Uterus (tissue), 2 donors: ENCODE measurements around the gene TFEB.

ENCODE experiments used
- CTCF ChIP-seq, 4 experiments: fragments of 200-600 bp in 2 of 4; fragments of 450-650 bp in 2 of 4; sonication (generic) in 2 of 4; IDR thresholded peaks; one replicate each; pipeline ENCODE4 v1.5.1; 2016 to 2019; ENCODE audit warnings: antibody characterized with exemption in 4 of 4, mild to moderate bottlenecking in 2 of 4, moderate library complexity in 1 of 4
- POLR2A ChIP-seq, 2 donors: fragments of 450-650 bp; IDR thresholded peaks; one replicate each; pipeline ENCODE4 v1.6.1; 2016; ENCODE audit warnings: antibody characterized with exemption in 2 of 2, mild to moderate bottlenecking in 1 of 2, moderate library complexity in 1 of 2

DNA sequence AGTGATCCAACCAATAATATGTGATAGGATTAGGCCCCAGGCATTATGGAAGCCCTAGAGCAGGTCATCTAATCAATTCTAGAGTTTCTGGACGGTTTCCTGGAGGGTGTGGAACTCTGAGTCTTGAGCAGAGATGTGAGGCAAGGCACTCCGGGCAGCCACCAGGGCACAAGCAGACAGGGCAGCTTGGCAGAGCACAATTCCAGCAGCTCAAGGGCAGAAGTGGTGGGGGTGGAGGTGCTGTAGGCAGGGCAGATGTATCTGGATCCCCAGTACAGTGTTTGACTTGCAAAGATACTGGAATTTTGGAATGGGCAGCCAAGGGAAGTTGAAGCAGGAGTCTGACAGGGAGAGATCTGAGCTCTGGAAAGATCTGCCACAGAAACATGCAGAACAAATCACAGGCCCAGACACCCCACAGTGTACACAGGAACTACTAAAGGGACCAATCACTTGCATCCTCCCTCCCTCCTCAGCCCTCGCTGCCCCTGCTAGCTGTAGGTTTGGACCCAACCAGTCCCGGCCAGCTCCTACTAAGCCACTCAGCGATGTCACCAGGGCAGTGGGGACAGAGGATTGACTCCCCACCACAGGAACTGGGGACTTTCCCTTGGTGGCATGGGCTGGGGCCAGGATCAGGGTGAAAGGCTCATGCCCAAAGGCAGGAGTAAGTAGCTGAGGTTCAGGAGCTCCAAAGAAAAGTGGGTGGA, 47.0 kb downstream of the TFEB start:
- TF ChIP-seq CTCF (IDR thresholded peaks at IDR 0.05) (no peak), POLR2A (IDR thresholded peaks at IDR 0.05) (no peak)
